CD14-positive monocyte (primary cell): Measurements from ENCODE around the gene ISL1. TPM values are rescaled to one million over a fixed set of nuclear protein-coding genes. Genes with fewer than 3 reads are reported as not detected.

Experiments used
- DNase-seq, 3 donors: peaks; one replicate each; pipeline ENCODE4 v3.0.0-alpha.2; 2011 to 2022
- H2AFZ ChIP-seq: 2 replicates; pipeline ENCODE4 v1.6.0; 2012; ENCODE audit warnings: mild to moderate bottlenecking, low read depth, low read length, inconsistent platforms; ENCODE audit not compliant: insufficient read depth, poor library complexity, severe bottlenecking
- H3K27ac ChIP-seq, 2 donors: 1 replicate in 1 of 2; 2 replicates in 1 of 2; pipeline ENCODE4 v1.5.1; 2012 to 2013; ENCODE audit warnings: low read length in 2 of 2, control low read depth in 1 of 2, inconsistent platforms in 1 of 2, low read depth in 1 of 2, mild to moderate bottlenecking in 1 of 2
- H3K27me3 ChIP-seq, 2 donors: one replicate each; pipeline versions ENCODE4 v1.6.0 to v1.6.1; 2011 to 2013; ENCODE audit warnings: low read length in 2 of 2; ENCODE audit not compliant: control insufficient read depth in 2 of 2, insufficient read depth in 2 of 2
- H3K36me3 ChIP-seq, 2 donors: replicated peaks in 1 of 2; 1 replicate in 1 of 2; 2 replicates in 1 of 2; pipeline versions ENCODE4 v1.5.1 to v1.6.1; 2012 to 2013; ENCODE audit warnings: low read length in 2 of 2, control low read depth in 1 of 2, inconsistent platforms in 1 of 2, mild to moderate bottlenecking in 1 of 2; ENCODE audit not compliant: insufficient read depth in 2 of 2, control insufficient read depth in 1 of 2
- H3K4me1 ChIP-seq, 2 donors: 1 replicate in 1 of 2; 2 replicates in 1 of 2; pipeline versions ENCODE4 v1.5.1 to v1.6.1; 2012 to 2013; ENCODE audit warnings: low read length in 2 of 2, control low read depth in 1 of 2, inconsistent platforms in 1 of 2, mild to moderate bottlenecking in 1 of 2, moderate library complexity in 1 of 2; ENCODE audit not compliant: insufficient read depth in 2 of 2, control insufficient read depth in 1 of 2
- H3K4me2 ChIP-seq: replicated peaks from 2 replicates; pipeline ENCODE3; 2012; ENCODE audit warnings: low read length, moderate library complexity, mild to moderate bottlenecking; ENCODE audit not compliant: poor library complexity, severe bottlenecking; ENCODE audit errors: extremely low read depth
- H3K4me3 ChIP-seq, 3 experiments: fragments of 200-600 bp in 1 of 3; sonication (generic) in 1 of 3; replicated peaks in 1 of 3; 1 replicate in 2 of 3; 2 replicates in 1 of 3; pipeline ENCODE4 v1.5.1; 2011 to 2013; ENCODE audit warnings: low read length in 3 of 3, mild to moderate bottlenecking in 3 of 3, control low read depth in 2 of 3, low read depth in 2 of 3, inconsistent platforms in 1 of 3, moderate library complexity in 1 of 3
- H3K79me2 ChIP-seq: 2 replicates; pipeline ENCODE4 v1.6.0; 2012; ENCODE audit warnings: mild to moderate bottlenecking, control low read depth, inconsistent platforms, low read length, moderate library complexity; ENCODE audit not compliant: insufficient read depth
- H3K9ac ChIP-seq: 2 replicates; pipeline ENCODE4 v1.6.0; 2017; ENCODE audit warnings: low read length, mild to moderate bottlenecking; ENCODE audit not compliant: insufficient read depth, poor library complexity, severe bottlenecking
- H3K9me3 ChIP-seq, 2 donors: replicated peaks in 1 of 2; 1 replicate in 1 of 2; 2 replicates in 1 of 2; pipeline versions ENCODE4 v1.5.1 to v1.6.1; 2012 to 2013; ENCODE audit warnings: low read length in 2 of 2, control low read depth in 1 of 2; ENCODE audit not compliant: control insufficient read depth in 1 of 2, insufficient read depth in 1 of 2
- H4K20me1 ChIP-seq: 2 replicates; pipeline ENCODE4 v1.6.0; 2012; ENCODE audit warnings: mild to moderate bottlenecking, low read length, control low read depth, moderate library complexity; ENCODE audit not compliant: insufficient read depth
- H3K27ac Mint-ChIP-seq, 7 donors: one replicate each; pipeline ENCODE4 v1.8.0; 2020; ENCODE audit warnings: mild to moderate bottlenecking in 7 of 7, mixed read lengths in 7 of 7, moderate library complexity in 6 of 7, inconsistent platforms in 2 of 7
- H3K27me3 Mint-ChIP-seq, 3 donors: one replicate each; pipeline ENCODE4 v1.8.0; 2021 to 2022; ENCODE audit warnings: low read depth in 3 of 3, mild to moderate bottlenecking in 3 of 3, mixed read lengths in 3 of 3, moderate library complexity in 3 of 3, inconsistent platforms in 1 of 3
- H3K36me3 Mint-ChIP-seq, 2 donors: one replicate each; pipeline ENCODE4 v1.8.0; 2020; ENCODE audit warnings: mixed read lengths in 2 of 2, inconsistent platforms in 1 of 2, mild to moderate bottlenecking in 1 of 2
- H3K4me1 Mint-ChIP-seq: one replicate; pipeline ENCODE4 v1.8.0; 2020; ENCODE audit warnings: mild to moderate bottlenecking, mixed read lengths
- H3K4me3 Mint-ChIP-seq, 2 donors: one replicate each; pipeline ENCODE4 v1.8.0; 2020; ENCODE audit warnings: mild to moderate bottlenecking in 2 of 2, mixed read lengths in 2 of 2, moderate library complexity in 1 of 2
- H3K9me3 Mint-ChIP-seq, 7 donors: one replicate each; pipeline ENCODE4 v1.8.0; 2020 to 2022; ENCODE audit warnings: mixed read lengths in 7 of 7, mild to moderate bottlenecking in 6 of 7, moderate library complexity in 6 of 7, inconsistent platforms in 2 of 7
- CTCF ChIP-seq: fragments of 200-600 bp; IDR thresholded peaks from one replicate; pipeline ENCODE4 v1.8.0; 2022; ENCODE audit warnings: antibody characterized with exemption, mild to moderate bottlenecking
- WGBS: methylation state at CpG from one replicate; pipeline ENCODE4 v1.1.5; 2013; ENCODE audit warnings: missing lambda C conversion rate; ENCODE audit not compliant: insufficient coverage; 5-methylcytosine and 5-hydroxymethylcytosine counted together
- intact Hi-C, 2 donors: fragments of 100-400 bp; cut with micrococcal nuclease; formaldehyde crosslinking; loops; one replicate each; pipeline versions ENCODE4 v1.15.0 to v1.15.1; 2023
- polyA plus RNA-seq, 3 donors: library from polyadenylated mRNA; depleted of rRNA in 1 of 3; unstranded in 2 of 3; stranded (reverse) in 1 of 3; fragments of 300-500 nt in 2 of 3; fragments of >200 nt in 1 of 3; fragmentation: Illumina TruSeq in 2 of 3; gene quantifications; 1 replicate in 2 of 3; 2 replicates in 1 of 3; pipeline ENCODE4 v1.2.3, GENCODE V29; 2012 to 2021

The ISL1 gene
- polyA plus RNA-seq, 3 donors, result not detected

- intact Hi-C loops, result no loop called here
- peaks cover 66 to 71% (median 67%) of the 10 kb centered on the region in 3 donors for H3K27me3 Mint-ChIP-seq
- H3K9me3 Mint-ChIP-seq, result peaks cover under 1 to 42% (median 27%) of the 10 kb centered on the region in 7 donors
Observed at GRCh38 chr5:51378061-51378409, 5.2 kb upstream of the ISL1 start.

DNA sequence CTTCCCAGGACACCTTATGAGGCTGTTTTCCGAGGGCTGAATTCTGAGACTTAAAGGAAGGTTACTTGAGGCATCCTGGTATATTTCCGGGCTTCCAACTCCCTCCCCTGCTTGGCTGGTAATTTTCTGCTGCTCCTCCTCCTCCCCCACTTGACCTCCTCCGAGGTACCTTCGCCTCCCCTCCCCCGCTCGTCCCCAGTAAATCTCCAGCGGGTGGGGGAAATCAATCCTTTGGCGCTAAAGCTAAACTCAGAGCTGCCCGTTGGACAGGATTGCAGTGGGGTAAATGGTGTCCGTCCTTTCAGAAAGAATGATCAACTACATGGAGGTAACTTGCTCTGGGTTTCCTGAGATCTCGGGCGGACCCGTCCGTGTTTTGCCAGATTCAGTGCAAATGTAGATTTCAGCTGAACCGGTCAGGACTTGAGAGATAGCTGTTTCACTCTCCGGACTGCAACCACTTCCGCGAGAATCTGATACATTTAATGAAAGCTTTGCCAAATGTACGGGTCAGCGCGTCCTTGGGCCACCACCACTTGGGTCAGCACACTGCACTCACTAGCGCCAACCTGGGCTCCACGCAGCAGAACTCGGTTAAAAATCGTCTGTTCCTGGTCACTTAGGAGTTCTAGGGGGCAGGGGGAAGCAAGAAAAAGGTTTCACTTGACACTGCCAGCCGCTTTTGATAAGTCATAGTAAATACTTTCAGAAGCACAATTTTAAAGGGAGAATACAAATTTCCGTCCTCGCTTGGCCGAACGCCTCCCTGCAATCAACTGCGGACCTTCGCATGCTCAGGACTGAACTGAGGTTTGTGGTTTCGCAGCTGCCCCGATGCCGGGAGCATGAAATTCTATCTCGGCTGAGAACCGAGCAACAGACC, 4.6 kb upstream of the ISL1 start:
- Histone ChIP-seq H3K4me1 (no peaks in the 10 kb centered on the region), H4K20me1 (no peaks in the 10 kb centered on the region), H3K4me3 (no peak overlapping the region), H3K27ac (no peak overlapping the region), H3K4me2 (no peak overlapping the region), H2AFZ (no peak overlapping the region), H3K27me3 (peaks cover 75 to 85% of the 10 kb centered on the region in 2 donors), H3K9ac (no peak overlapping the region), H3K36me3 (no peaks in the 10 kb centered on the region), H3K9me3 (peaks cover 24 to 55% of the 10 kb centered on the region in 2 donors), H3K79me2 (no peaks in the 10 kb centered on the region)
- H3K36me3 Mint-ChIP-seq, result peaks cover 0 to 7% of the 10 kb centered on the region in 2 donors
- peaks cover 8% of the 10 kb centered on the region for H3K4me1 Mint-ChIP-seq
- TF ChIP-seq CTCF, result no peak
- peaks cover 2 to 48% (median 32%) of the 10 kb centered on the region in 7 donors for H3K9me3 Mint-ChIP-seq
- 1% methylated on average over 29 of the region's 37 CpGs for WGBS
- peaks cover 72 to 77% (median 73%) of the 10 kb centered on the region in 3 donors for H3K27me3 Mint-ChIP-seq
- no peak for DNase-seq
- peak overlapping the region in 1 of 2 donors; percentile 59 for H3K4me3 Mint-ChIP-seq
- no peak overlapping the region for H3K27ac Mint-ChIP-seq
- intact Hi-C loops, result no loop called here

More at GRCh38 chr5:51378061-51378409, 5.2 kb upstream of the ISL1 start:
- Histone ChIP-seq H3K79me2 (no peaks in the 10 kb centered on the region), H3K27ac (no peak overlapping the region), H4K20me1 (no peaks in the 10 kb centered on the region), H3K4me2 (no peak overlapping the region), H3K9ac (no peak overlapping the region), H2AFZ (no peak overlapping the region), H3K27me3 (peaks cover 70 to 78% of the 10 kb centered on the region in 2 donors), H3K36me3 (no peaks in the 10 kb centered on the region), H3K4me1 (no peaks in the 10 kb centered on the region), H3K4me3 (no peak overlapping the region), H3K9me3 (peaks cover 18 to 49% of the 10 kb centered on the region in 2 donors)
- Mint-ChIP-seq H3K27ac (no peak overlapping the region), H3K4me1 (peaks cover 3% of the 10 kb centered on the region), H3K4me3 (peak overlapping the region in 1 of 2 donors; percentile 59), H3K36me3 (peaks cover 0 to 5% of the 10 kb centered on the region in 2 donors)
- no peak for TF ChIP-seq CTCF
- DNase-seq, result no peak
- 8% methylated on average over 2 of the region's 12 CpGs for WGBS
